ENCODE data around the gene SPOCK3. TPM values are rescaled to one million over a fixed set of nuclear protein-coding genes. Genes with fewer than 3 reads are reported as not detected.
"Not testable (repeated sequence)": the region's sequence is repeated elsewhere in the genome, so short reads cannot be mapped to it uniquely, and the experiment has no call there.

The SPOCK3 gene
- total and polyA plus RNA-seq, 4 donors: 0.08 to 0.42 (median 0.24) TPM

DNA sequence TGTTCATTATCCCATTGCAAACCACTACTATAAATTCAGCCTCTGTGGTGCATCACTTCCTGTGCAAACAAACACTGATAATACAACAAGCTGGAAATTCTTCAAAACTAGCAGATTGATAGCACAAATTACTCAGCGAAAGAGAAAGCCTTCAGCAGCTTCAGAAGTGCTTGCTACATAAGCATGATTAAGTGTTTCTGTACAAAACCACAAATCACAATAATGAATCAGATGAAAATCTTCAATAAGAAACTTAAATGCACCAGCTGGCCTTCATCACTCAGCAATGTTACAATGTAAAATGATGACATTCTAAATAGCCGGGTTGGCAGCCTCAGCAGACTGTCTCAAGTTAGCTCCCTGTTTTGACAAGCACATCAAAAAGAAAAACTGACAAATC lies 262.2 kb downstream of the SPOCK3 start:
- Histone ChIP-seq H3K4me1 (ENCODE audit: control insufficient read depth in 4 of 4, insufficient read depth in 4 of 4, low read length in 3 of 4) (no peaks in the 10 kb centered on the region), H3K9ac (ENCODE audit: low read depth in 1 of 2, low read length in 2 of 2) (no peak overlapping the region), H3K36me3 (ENCODE audit: control insufficient read depth in 4 of 4, insufficient read depth in 3 of 4, low read depth in 1 of 4, low read length in 3 of 4) (no peaks in the 10 kb centered on the region), H3K4me3 (ENCODE audit: low read depth in 1 of 3, low read length in 3 of 3) (no peak overlapping the region), H3K9me3 (ENCODE audit: control insufficient read depth in 4 of 4, low read length in 3 of 4) (peaks cover 0 to 2% (median 0%) of the 10 kb centered on the region in 4 donors), H3K27me3 (ENCODE audit: control insufficient read depth in 4 of 4, insufficient read depth in 4 of 4, low read length in 3 of 4) (no peaks in the 10 kb centered on the region), H3K27ac (ENCODE audit: low read depth in 1 of 2, low read length in 2 of 2) (no peak overlapping the region)
- no peak for DNase-seq (ENCODE audit: low spot score)
- WGBS: 56% methylated on average over 2 of the region's 2 CpGs
- TF ChIP-seq FOXA2 (IDR thresholded peaks at IDR 0.05) (no peak), TAF1 (conservative IDR thresholded peaks at IDR 0.05) (no peak), HNF4A (conservative IDR thresholded peaks at IDR 0.05) (no peak), RAD21 (IDR thresholded peaks at IDR 0.05) (no peak), EGR1 (IDR thresholded peaks at IDR 0.05; ENCODE audit: low read depth in 2 of 2) (no peak)
- TF ChIP-seq, protein P1, sequence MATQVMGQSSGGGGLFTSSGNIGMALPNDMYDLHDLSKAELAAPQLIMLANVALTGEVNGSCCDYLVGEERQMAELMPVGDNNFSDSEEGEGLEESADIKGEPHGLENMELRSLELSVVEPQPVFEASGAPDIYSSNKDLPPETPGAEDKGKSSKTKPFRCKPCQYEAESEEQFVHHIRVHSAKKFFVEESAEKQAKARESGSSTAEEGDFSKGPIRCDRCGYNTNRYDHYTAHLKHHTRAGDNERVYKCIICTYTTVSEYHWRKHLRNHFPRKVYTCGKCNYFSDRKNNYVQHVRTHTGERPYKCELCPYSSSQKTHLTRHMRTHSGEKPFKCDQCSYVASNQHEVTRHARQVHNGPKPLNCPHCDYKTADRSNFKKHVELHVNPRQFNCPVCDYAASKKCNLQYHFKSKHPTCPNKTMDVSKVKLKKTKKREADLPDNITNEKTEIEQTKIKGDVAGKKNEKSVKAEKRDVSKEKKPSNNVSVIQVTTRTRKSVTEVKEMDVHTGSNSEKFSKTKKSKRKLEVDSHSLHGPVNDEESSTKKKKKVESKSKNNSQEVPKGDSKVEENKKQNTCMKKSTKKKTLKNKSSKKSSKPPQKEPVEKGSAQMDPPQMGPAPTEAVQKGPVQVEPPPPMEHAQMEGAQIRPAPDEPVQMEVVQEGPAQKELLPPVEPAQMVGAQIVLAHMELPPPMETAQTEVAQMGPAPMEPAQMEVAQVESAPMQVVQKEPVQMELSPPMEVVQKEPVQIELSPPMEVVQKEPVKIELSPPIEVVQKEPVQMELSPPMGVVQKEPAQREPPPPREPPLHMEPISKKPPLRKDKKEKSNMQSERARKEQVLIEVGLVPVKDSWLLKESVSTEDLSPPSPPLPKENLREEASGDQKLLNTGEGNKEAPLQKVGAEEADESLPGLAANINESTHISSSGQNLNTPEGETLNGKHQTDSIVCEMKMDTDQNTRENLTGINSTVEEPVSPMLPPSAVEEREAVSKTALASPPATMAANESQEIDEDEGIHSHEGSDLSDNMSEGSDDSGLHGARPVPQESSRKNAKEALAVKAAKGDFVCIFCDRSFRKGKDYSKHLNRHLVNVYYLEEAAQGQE (IDR thresholded peaks at IDR 0.05): no peak
- TF ChIP-seq, protein P2, sequence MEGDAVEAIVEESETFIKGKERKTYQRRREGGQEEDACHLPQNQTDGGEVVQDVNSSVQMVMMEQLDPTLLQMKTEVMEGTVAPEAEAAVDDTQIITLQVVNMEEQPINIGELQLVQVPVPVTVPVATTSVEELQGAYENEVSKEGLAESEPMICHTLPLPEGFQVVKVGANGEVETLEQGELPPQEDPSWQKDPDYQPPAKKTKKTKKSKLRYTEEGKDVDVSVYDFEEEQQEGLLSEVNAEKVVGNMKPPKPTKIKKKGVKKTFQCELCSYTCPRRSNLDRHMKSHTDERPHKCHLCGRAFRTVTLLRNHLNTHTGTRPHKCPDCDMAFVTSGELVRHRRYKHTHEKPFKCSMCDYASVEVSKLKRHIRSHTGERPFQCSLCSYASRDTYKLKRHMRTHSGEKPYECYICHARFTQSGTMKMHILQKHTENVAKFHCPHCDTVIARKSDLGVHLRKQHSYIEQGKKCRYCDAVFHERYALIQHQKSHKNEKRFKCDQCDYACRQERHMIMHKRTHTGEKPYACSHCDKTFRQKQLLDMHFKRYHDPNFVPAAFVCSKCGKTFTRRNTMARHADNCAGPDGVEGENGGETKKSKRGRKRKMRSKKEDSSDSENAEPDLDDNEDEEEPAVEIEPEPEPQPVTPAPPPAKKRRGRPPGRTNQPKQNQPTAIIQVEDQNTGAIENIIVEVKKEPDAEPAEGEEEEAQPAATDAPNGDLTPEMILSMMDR (IDR thresholded peaks at IDR 0.05; ENCODE audit: low read depth, low read length, missing input control): no peak

DNA sequence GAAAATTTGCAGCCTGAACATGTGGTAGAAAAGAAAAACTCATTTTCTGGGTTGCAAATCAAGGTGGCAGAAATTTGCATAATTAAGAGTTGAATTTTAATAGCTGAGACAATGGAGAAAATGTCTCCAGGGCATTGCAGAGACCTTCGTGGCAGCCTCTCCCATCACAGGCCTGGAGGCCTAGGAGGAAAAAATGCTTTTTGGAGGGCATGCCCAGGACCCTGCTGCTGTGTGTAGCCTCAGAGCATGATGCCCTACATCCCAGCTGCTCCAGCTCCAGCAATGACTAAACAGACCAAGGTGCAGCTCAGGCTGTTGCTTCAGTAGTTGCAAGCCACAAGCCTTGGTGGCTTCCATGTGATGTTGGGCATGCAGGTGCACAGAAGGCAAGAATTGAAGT lies 266.1 kb downstream of the SPOCK3 start:
- not testable (repeated sequence) for H3K27me3 ChIP-seq (ENCODE audit: control insufficient read depth in 4 of 4, insufficient read depth in 4 of 4, low read length in 3 of 4); H3K9me3 ChIP-seq (ENCODE audit: control insufficient read depth in 4 of 4, low read length in 3 of 4); DNase-seq (ENCODE audit: low spot score); H3K4me3 ChIP-seq (ENCODE audit: low read depth in 1 of 3, low read length in 3 of 3); H3K4me1 ChIP-seq (ENCODE audit: control insufficient read depth in 4 of 4, insufficient read depth in 4 of 4, low read length in 3 of 4); H3K36me3 ChIP-seq (ENCODE audit: control insufficient read depth in 4 of 4, insufficient read depth in 3 of 4, low read depth in 1 of 4, low read length in 3 of 4); H3K27ac ChIP-seq (ENCODE audit: low read depth in 1 of 2, low read length in 2 of 2); H3K9ac ChIP-seq (ENCODE audit: low read depth in 1 of 2, low read length in 2 of 2)
- whole genome bisulfite sequencing: 41% methylated on average over 1 of the region's 1 CpG

DNA sequence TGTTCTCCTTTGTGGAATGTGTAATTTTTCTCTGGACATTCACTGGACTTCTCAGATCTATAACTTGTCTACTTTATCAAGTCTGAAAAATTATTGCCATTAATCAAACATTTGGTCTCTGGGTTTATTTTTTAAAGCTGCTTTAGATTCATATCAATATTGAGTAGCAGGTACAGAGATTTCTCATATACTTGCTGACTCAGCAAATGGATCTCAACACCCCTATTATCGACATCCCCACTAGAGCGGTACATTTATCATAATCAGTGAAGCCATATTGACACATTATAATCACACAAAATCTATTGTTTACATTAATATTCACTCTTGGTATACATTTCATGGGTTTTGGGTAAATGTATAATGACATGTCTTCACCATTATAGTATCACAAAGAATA lies 268.7 kb downstream of the SPOCK3 start:
- TF ChIP-seq RXRA (IDR thresholded peaks at IDR 0.05) (no peak), HNF4G (IDR thresholded peaks at IDR 0.05) (no peak), GABPA (IDR thresholded peaks at IDR 0.05 in 1 of 2, conservative IDR thresholded peaks at IDR 0.05 in 1 of 2) (no peak), SP1 (IDR thresholded peaks at IDR 0.05) (no peak)
- TF ChIP-seq, protein P1 (IDR thresholded peaks at IDR 0.05): no peak
- TF ChIP-seq, protein P3, sequence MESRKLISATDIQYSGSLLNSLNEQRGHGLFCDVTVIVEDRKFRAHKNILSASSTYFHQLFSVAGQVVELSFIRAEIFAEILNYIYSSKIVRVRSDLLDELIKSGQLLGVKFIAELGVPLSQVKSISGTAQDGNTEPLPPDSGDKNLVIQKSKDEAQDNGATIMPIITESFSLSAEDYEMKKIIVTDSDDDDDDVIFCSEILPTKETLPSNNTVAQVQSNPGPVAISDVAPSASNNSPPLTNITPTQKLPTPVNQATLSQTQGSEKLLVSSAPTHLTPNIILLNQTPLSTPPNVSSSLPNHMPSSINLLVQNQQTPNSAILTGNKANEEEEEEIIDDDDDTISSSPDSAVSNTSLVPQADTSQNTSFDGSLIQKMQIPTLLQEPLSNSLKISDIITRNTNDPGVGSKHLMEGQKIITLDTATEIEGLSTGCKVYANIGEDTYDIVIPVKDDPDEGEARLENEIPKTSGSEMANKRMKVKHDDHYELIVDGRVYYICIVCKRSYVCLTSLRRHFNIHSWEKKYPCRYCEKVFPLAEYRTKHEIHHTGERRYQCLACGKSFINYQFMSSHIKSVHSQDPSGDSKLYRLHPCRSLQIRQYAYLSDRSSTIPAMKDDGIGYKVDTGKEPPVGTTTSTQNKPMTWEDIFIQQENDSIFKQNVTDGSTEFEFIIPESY (IDR thresholded peaks at IDR 0.05): no peak
- Histone ChIP-seq H3K9me3 (ENCODE audit: control insufficient read depth in 4 of 4, low read length in 3 of 4) (peaks cover 0 to 2% (median 0%) of the 10 kb centered on the region in 4 donors), H3K36me3 (ENCODE audit: control insufficient read depth in 4 of 4, insufficient read depth in 3 of 4, low read depth in 1 of 4, low read length in 3 of 4) (no peaks in the 10 kb centered on the region), H3K27me3 (ENCODE audit: control insufficient read depth in 4 of 4, insufficient read depth in 4 of 4, low read length in 3 of 4) (no peaks in the 10 kb centered on the region), H3K27ac (ENCODE audit: low read depth in 1 of 2, low read length in 2 of 2) (no peak overlapping the region), H3K4me1 (ENCODE audit: control insufficient read depth in 4 of 4, insufficient read depth in 4 of 4, low read length in 3 of 4) (no peaks in the 10 kb centered on the region), H3K4me3 (ENCODE audit: low read depth in 1 of 3, low read length in 3 of 3) (no peak overlapping the region), H3K9ac (ENCODE audit: low read depth in 1 of 2, low read length in 2 of 2) (no peak overlapping the region)
- WGBS: 86% methylated on average over 2 of the region's 2 CpGs
- DNase-seq (ENCODE audit: low spot score): no peak

Data from liver (tissue), 9 donors.